Astrocyte (in vitro differentiated cells and primary cell): ENCODE data around the gene MYBBP1A. TPM values are rescaled to one million over a fixed set of nuclear protein-coding genes. Genes with fewer than 3 reads are reported as not detected.

Experiments
- DNase-seq: peaks from one replicate; pipeline ENCODE4 v3.0.0-alpha.2; 2010; ENCODE audit warnings: low read depth
- FAIRE-seq: peaks from 2 replicates; lab custom pipeline; 2011; peaks lifted over from hg19 to GRCh38; lab: Jason Lieb, UNC
- H2AFZ ChIP-seq: 2 replicates; pipeline ENCODE4 v1.6.0; 2012; ENCODE audit warnings: low read depth, low read length, inconsistent platforms
- H3K27ac ChIP-seq: 2 replicates; pipeline ENCODE4 v1.5.1; 2011; ENCODE audit warnings: low read depth, low read length, inconsistent platforms
- H3K27me3 ChIP-seq: 2 replicates; pipeline ENCODE4 v1.6.0; 2011; ENCODE audit warnings: low read length, inconsistent platforms; ENCODE audit not compliant: insufficient read depth
- H3K36me3 ChIP-seq: 2 replicates; pipeline ENCODE4 v1.5.1; 2011; ENCODE audit warnings: low read length, inconsistent platforms; ENCODE audit not compliant: insufficient read depth
- H3K4me1 ChIP-seq: 2 replicates; pipeline ENCODE4 v1.5.1; 2011; ENCODE audit warnings: low read length, inconsistent platforms; ENCODE audit not compliant: insufficient read depth
- H3K4me2 ChIP-seq: 2 replicates; pipeline ENCODE4 v1.6.0; 2012; ENCODE audit warnings: low read length, inconsistent platforms
- H3K4me3 ChIP-seq: 2 replicates; pipeline ENCODE4 v1.5.1; 2011; ENCODE audit warnings: low read depth, mild to moderate bottlenecking, low read length, inconsistent platforms; ENCODE audit not compliant: insufficient read depth
- H3K79me2 ChIP-seq: 2 replicates; pipeline ENCODE4 v1.6.0; 2012; ENCODE audit warnings: mild to moderate bottlenecking, low read length, inconsistent platforms; ENCODE audit not compliant: insufficient read depth
- H3K9ac ChIP-seq: 2 replicates; pipeline ENCODE4 v1.6.0; 2012; ENCODE audit warnings: mild to moderate bottlenecking, low read length, inconsistent platforms
- H3K9me3 ChIP-seq: 2 replicates; pipeline ENCODE4 v1.5.1; 2012; ENCODE audit warnings: low read depth, mild to moderate bottlenecking, low read length, inconsistent platforms; ENCODE audit not compliant: insufficient read depth
- H4K20me1 ChIP-seq: 2 replicates; pipeline ENCODE4 v1.6.0; 2012; ENCODE audit warnings: low read length, inconsistent platforms; ENCODE audit not compliant: insufficient read depth
- H3K27ac Mint-ChIP-seq: one replicate; pipeline ENCODE4 v1.8.0; 2021; ENCODE audit warnings: mild to moderate bottlenecking, mixed read lengths; ENCODE audit not compliant: unreplicated experiment
- H3K27me3 Mint-ChIP-seq: one replicate; pipeline ENCODE4 v1.8.0; 2021; ENCODE audit warnings: low read depth, mixed read lengths; ENCODE audit not compliant: unreplicated experiment
- H3K36me3 Mint-ChIP-seq: one replicate; pipeline ENCODE4 v1.8.0; 2021; ENCODE audit warnings: low read depth, mixed read lengths; ENCODE audit not compliant: unreplicated experiment
- H3K4me1 Mint-ChIP-seq: one replicate; pipeline ENCODE4 v1.8.0; 2021; ENCODE audit warnings: low read depth, mixed read lengths; ENCODE audit not compliant: unreplicated experiment
- H3K4me3 Mint-ChIP-seq: one replicate; pipeline ENCODE4 v1.8.0; 2021; ENCODE audit warnings: mild to moderate bottlenecking, moderate library complexity, mixed read lengths; ENCODE audit not compliant: unreplicated experiment
- H3K9me3 Mint-ChIP-seq: one replicate; pipeline ENCODE4 v1.8.0; 2021; ENCODE audit warnings: mild to moderate bottlenecking, mixed read lengths; ENCODE audit not compliant: unreplicated experiment
- EZH2 ChIP-seq: IDR thresholded peaks from 2 replicates; pipeline ENCODE4 v1.6.1; 2012; ENCODE audit warnings: mild to moderate bottlenecking, low read length, inconsistent platforms; ENCODE audit not compliant: insufficient read depth
- total RNA-seq: library from RNA; stranded (reverse); gene quantifications from 2 replicates; pipeline ENCODE4 v1.2.1, GENCODE V29; 2021
- TF ChIP-seq, protein P1 (sequence below): IDR thresholded peaks from 2 replicates; pipeline ENCODE4 v1.5.1; 2011; ENCODE audit warnings: low read depth, mild to moderate bottlenecking, inconsistent platforms, low read length, moderate library complexity; ENCODE audit not compliant: insufficient read depth

MYBBP1A gene
- total RNA-seq, 1 donor from 2014 or later = 71.1 TPM

DNA sequence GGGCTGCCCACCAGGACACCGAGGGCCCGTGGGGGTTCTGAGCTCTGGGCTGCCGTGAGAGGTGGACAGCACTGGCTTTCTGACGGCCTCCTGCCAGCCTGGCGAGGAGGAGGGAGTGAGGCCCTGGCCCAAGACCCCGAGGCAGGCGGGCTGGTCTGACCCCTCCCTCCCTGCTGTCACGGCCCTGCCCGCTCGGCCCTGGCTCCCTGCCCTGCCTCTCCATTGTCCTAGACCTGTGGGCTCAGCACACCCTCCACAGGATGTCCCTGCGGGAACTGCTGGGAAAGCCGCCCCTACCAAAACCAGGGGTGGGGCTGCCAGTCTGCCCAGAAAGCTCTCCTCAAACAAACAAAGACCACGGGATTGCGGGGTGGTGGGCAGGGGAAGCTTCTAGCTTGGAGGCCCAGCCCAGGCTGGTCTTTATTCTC lies 35.8 kb downstream of the MYBBP1A start:
- no peak overlapping the region for H3K27ac Mint-ChIP-seq
- H3K27ac ChIP-seq = no peak overlapping the region
- no peaks in the 10 kb centered on the region for H3K36me3 ChIP-seq
- no peak for TF ChIP-seq EZH2
- TF ChIP-seq, protein P1, sequence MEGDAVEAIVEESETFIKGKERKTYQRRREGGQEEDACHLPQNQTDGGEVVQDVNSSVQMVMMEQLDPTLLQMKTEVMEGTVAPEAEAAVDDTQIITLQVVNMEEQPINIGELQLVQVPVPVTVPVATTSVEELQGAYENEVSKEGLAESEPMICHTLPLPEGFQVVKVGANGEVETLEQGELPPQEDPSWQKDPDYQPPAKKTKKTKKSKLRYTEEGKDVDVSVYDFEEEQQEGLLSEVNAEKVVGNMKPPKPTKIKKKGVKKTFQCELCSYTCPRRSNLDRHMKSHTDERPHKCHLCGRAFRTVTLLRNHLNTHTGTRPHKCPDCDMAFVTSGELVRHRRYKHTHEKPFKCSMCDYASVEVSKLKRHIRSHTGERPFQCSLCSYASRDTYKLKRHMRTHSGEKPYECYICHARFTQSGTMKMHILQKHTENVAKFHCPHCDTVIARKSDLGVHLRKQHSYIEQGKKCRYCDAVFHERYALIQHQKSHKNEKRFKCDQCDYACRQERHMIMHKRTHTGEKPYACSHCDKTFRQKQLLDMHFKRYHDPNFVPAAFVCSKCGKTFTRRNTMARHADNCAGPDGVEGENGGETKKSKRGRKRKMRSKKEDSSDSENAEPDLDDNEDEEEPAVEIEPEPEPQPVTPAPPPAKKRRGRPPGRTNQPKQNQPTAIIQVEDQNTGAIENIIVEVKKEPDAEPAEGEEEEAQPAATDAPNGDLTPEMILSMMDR = no peak
- H3K79me2 ChIP-seq = no peaks in the 10 kb centered on the region
- no peak for FAIRE-seq
- H3K4me2 ChIP-seq = no peak overlapping the region
- peaks cover 28% of the 10 kb centered on the region for H3K27me3 Mint-ChIP-seq
- H3K4me1 ChIP-seq = no peaks in the 10 kb centered on the region
- peaks cover 2% of the 10 kb centered on the region for H3K9me3 Mint-ChIP-seq
- DNase-seq = no peak
- H3K9ac ChIP-seq = no peak overlapping the region
- no peaks in the 10 kb centered on the region for H3K27me3 ChIP-seq
- no peak overlapping the region for H3K4me3 ChIP-seq
- H4K20me1 ChIP-seq = no peaks in the 10 kb centered on the region
- peak overlapping the region; percentile 1 for H2AFZ ChIP-seq
- no peak overlapping the region for H3K4me3 Mint-ChIP-seq
- H3K36me3 Mint-ChIP-seq = no peaks in the 10 kb centered on the region
- peaks cover 7% of the 10 kb centered on the region for H3K4me1 Mint-ChIP-seq
- H3K9me3 ChIP-seq = no peaks in the 10 kb centered on the region

DNA sequence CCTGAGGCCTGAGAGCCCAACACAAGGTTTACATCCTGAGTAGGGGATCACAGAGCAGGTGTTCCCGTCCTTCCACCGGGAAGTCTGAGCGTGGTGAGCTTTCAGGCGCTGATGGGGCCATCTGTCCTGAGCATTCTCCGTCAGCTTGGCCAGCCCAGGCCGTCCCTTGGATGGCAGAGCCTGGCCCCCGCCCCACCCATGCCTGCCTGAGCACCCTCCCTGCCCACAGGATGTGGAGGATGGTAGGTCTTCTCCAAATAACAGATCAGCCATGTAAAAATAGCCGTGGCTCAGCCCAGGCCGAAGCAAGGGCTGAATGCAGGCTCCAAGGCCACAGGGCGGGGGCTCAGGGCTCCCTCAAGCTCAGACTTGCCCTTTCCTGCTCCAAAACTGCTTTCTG lies 36.3 kb downstream of the MYBBP1A start:
- peaks cover 24% of the 10 kb centered on the region for H3K27me3 Mint-ChIP-seq
- no peaks in the 10 kb centered on the region for H3K79me2 ChIP-seq
- H3K4me1 ChIP-seq = no peaks in the 10 kb centered on the region
- peaks cover 7% of the 10 kb centered on the region for H3K4me1 Mint-ChIP-seq
- H3K4me3 Mint-ChIP-seq = no peak overlapping the region
- H3K27me3 ChIP-seq = no peaks in the 10 kb centered on the region
- H3K36me3 Mint-ChIP-seq = no peaks in the 10 kb centered on the region
- H3K36me3 ChIP-seq = no peaks in the 10 kb centered on the region
- H3K4me2 ChIP-seq = no peak overlapping the region
- FAIRE-seq (no peak), DNase-seq (no peak)
- H3K9me3 ChIP-seq = no peaks in the 10 kb centered on the region
- TF ChIP-seq, protein P1 = no peak
- TF ChIP-seq EZH2 = no peak
- H3K9me3 Mint-ChIP-seq = peaks cover 2% of the 10 kb centered on the region
- no peak overlapping the region for H3K27ac Mint-ChIP-seq
- no peak overlapping the region for H3K4me3 ChIP-seq
- no peak overlapping the region for H3K27ac ChIP-seq
- peak overlapping the region; percentile 1 for H2AFZ ChIP-seq
- no peak overlapping the region for H3K9ac ChIP-seq
- H4K20me1 ChIP-seq = no peaks in the 10 kb centered on the region

DNA sequence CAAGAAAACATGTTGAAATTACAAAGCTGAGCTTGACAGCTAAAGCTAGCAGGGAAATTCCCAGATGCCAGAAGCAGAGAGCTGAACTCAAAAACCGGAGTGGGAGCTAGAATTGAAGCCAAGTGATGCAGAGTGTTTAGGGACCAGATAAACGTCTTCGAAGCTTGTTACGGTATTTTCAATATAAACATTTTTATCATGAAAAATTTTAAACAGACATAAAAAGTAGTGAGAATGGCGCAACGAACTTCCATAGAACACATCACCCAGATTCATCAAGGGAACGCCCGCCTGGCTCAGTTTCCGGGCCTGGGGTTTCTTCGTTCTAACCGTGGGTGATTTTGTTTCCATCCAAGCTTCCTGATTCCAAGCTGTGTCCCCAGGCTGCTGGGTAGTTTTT lies 38.4 kb downstream of the MYBBP1A start:
- H3K4me1 Mint-ChIP-seq = peaks cover 7% of the 10 kb centered on the region
- H4K20me1 ChIP-seq = no peaks in the 10 kb centered on the region
- no peak overlapping the region for H3K4me2 ChIP-seq
- H3K4me3 Mint-ChIP-seq = no peak overlapping the region
- H2AFZ ChIP-seq = no peak overlapping the region
- DNase-seq = no peak
- peaks cover 19% of the 10 kb centered on the region for H3K27me3 Mint-ChIP-seq
- H3K4me3 ChIP-seq = no peak overlapping the region
- no peaks in the 10 kb centered on the region for H3K27me3 ChIP-seq
- peaks cover 2% of the 10 kb centered on the region for H3K9me3 Mint-ChIP-seq
- no peaks in the 10 kb centered on the region for H3K4me1 ChIP-seq
- no peaks in the 10 kb centered on the region for H3K79me2 ChIP-seq
- no peaks in the 10 kb centered on the region for H3K36me3 Mint-ChIP-seq
- no peaks in the 10 kb centered on the region for H3K36me3 ChIP-seq
- TF ChIP-seq EZH2 = no peak
- TF ChIP-seq, protein P1 = no peak
- no peaks in the 10 kb centered on the region for H3K9me3 ChIP-seq
- H3K27ac ChIP-seq = no peak overlapping the region
- H3K27ac Mint-ChIP-seq = no peak overlapping the region
- no peak for FAIRE-seq
- H3K9ac ChIP-seq = no peak overlapping the region
